KMS-11 (cell line): Measurements from ENCODE around the gene KLK1.

Experiments used
- H2AFZ ChIP-seq: fragments of 200-600 bp; sonication (generic); 2 replicates; pipeline ENCODE4 v1.6.1; 2016; ENCODE audit warnings: antibody characterized with exemption, mixed run types, low read depth
- H3K27ac ChIP-seq: fragments of 200-600 bp; sonication (generic); 2 replicates; pipeline ENCODE4 v1.6.1; 2016; ENCODE audit warnings: mild to moderate bottlenecking, mixed run types
- H3K27me3 ChIP-seq: fragments of 200-600 bp; sonication (generic); 2 replicates; pipeline ENCODE4 v1.6.1; 2017; ENCODE audit warnings: mild to moderate bottlenecking, low read depth, mixed run types, moderate library complexity; ENCODE audit not compliant: insufficient read depth
- H3K36me3 ChIP-seq: fragments of 200-600 bp; sonication (generic); 2 replicates; pipeline ENCODE4 v1.6.1; 2017; ENCODE audit warnings: mild to moderate bottlenecking, mixed run types; ENCODE audit not compliant: insufficient read depth
- H3K4me1 ChIP-seq: fragments of 200-600 bp; sonication (generic); 2 replicates; pipeline ENCODE4 v1.6.1; 2016; ENCODE audit warnings: mild to moderate bottlenecking, low read depth, mixed run types; ENCODE audit not compliant: poor library complexity, severe bottlenecking
- H3K4me2 ChIP-seq: fragments of 200-600 bp; sonication (generic); 2 replicates; pipeline ENCODE4 v1.7.0; 2016; ENCODE audit warnings: mild to moderate bottlenecking, mixed run types
- H3K4me3 ChIP-seq: fragments of 200-600 bp; sonication (generic); IDR thresholded peaks from 2 replicates; pipeline ENCODE4 v1.6.1; 2017; ENCODE audit warnings: low read depth, low read length, mixed read lengths; ENCODE audit not compliant: insufficient read depth
- H3K79me2 ChIP-seq: fragments of 200-600 bp; sonication (generic); 2 replicates; pipeline ENCODE4 v1.6.1; 2016; ENCODE audit warnings: low read depth, mixed run types; ENCODE audit not compliant: insufficient read depth
- H3K9ac ChIP-seq: fragments of 200-600 bp; sonication (generic); 2 replicates; pipeline ENCODE4 v1.6.1; 2016; ENCODE audit warnings: mild to moderate bottlenecking, mixed run types
- H4K20me1 ChIP-seq: fragments of 200-600 bp; sonication (generic); 2 replicates; pipeline ENCODE4 v1.6.1; 2016; ENCODE audit warnings: mild to moderate bottlenecking, mixed run types; ENCODE audit not compliant: insufficient read depth
- CTCF ChIP-seq: fragments of 200-600 bp; sonication (generic); conservative IDR thresholded peaks from 2 replicates; pipeline ENCODE4 v1.6.1; 2017; ENCODE audit warnings: low read depth, mild to moderate bottlenecking, antibody characterized with exemption, low read length, moderate library complexity, mixed read lengths

The KLK1 gene

GRCh38 chr19:50861496-50862286 lies 38.1 kb upstream of the KLK1 start:
- Histone ChIP-seq H3K27me3 (no peaks in the 10 kb centered on the region; the same call in 1 of the 2 replicates), H3K4me1 (no peaks in the 10 kb centered on the region), H3K4me3 (no peak overlapping the region), H3K4me2 (no peak overlapping the region), H3K79me2 (no peaks in the 10 kb centered on the region), H4K20me1 (no peaks in the 10 kb centered on the region), H3K27ac (no peak overlapping the region), H3K9ac (no peak overlapping the region), H2AFZ (no peak overlapping the region), H3K36me3 (no peaks in the 10 kb centered on the region)
- no peak for TF ChIP-seq CTCF

GRCh38 chr19:50861010-50861409 lies 37.4 kb upstream of the KLK1 start:
- Histone ChIP-seq H3K9ac (no peak overlapping the region), H3K4me3 (no peak overlapping the region), H3K27me3 (no peaks in the 10 kb centered on the region; the same call in 1 of the 2 replicates), H3K4me1 (no peaks in the 10 kb centered on the region), H3K36me3 (no peaks in the 10 kb centered on the region), H4K20me1 (no peaks in the 10 kb centered on the region), H2AFZ (no peak overlapping the region), H3K4me2 (no peak overlapping the region), H3K79me2 (no peaks in the 10 kb centered on the region), H3K27ac (no peak overlapping the region)
- no peak for TF ChIP-seq CTCF

- Histone ChIP-seq H3K4me2 (no peak overlapping the region), H3K36me3 (no peaks in the 10 kb centered on the region), H3K79me2 (no peaks in the 10 kb centered on the region), H3K9ac (no peak overlapping the region), H3K4me1 (no peaks in the 10 kb centered on the region), H3K27ac (no peak overlapping the region), H2AFZ (no peak overlapping the region), H3K27me3 (no peaks in the 10 kb centered on the region; the same call in 1 of the 2 replicates), H4K20me1 (no peaks in the 10 kb centered on the region), H3K4me3 (no peak overlapping the region)
- TF ChIP-seq CTCF, result no peak
Measured at GRCh38 chr19:50859849-50860248, 36.3 kb upstream of the KLK1 start.

GRCh38 chr19:50858886-50859285 lies 35.3 kb upstream of the KLK1 start:
- H3K4me1 ChIP-seq, result no peaks in the 10 kb centered on the region
- H3K36me3 ChIP-seq, result no peaks in the 10 kb centered on the region
- no peaks in the 10 kb centered on the region for H3K79me2 ChIP-seq
- no peak for TF ChIP-seq CTCF
- no peaks in the 10 kb centered on the region for H4K20me1 ChIP-seq
- no peak overlapping the region for H3K27ac ChIP-seq
- no peak overlapping the region for H2AFZ ChIP-seq
- no peak overlapping the region for H3K4me3 ChIP-seq
- no peak overlapping the region for H3K9ac ChIP-seq
- H3K27me3 ChIP-seq, result no peaks in the 10 kb centered on the region
- H3K4me2 ChIP-seq, result no peak overlapping the region
